T-helper 22 cell (primary cell): ENCODE data around the gene FIBCD1.
"Not testable (repeated sequence)": the region's sequence is repeated elsewhere in the genome, so short reads cannot be mapped to it uniquely, and the experiment has no call there.

ENCODE experiments used
- DNase-seq: peaks from one replicate; pipeline ENCODE4 v3.0.0-alpha.2; 2020; ENCODE audit warnings: low read depth

FIBCD1 gene

GRCh38 chr9:130973686-130974281, 34.7 kb upstream of the FIBCD1 start:
- no peak for DNase-seq

- no peak for DNase-seq
Measured at GRCh38 chr9:130972957-130973685, 34.1 kb upstream of the FIBCD1 start.

GRCh38 chr9:130972277-130972956, 33.4 kb upstream of the FIBCD1 start:
- DNase-seq = no peak

GRCh38 chr9:130971294-130971849, 32.3 kb upstream of the FIBCD1 start:
- no peak for DNase-seq

GRCh38 chr9:130970855-130971254, 31.8 kb upstream of the FIBCD1 start:
- DNase-seq = no peak

GRCh38 chr9:130970052-130970451, 31.0 kb upstream of the FIBCD1 start:
- DNase-seq = no peak

- DNase-seq = no peak
Measured at GRCh38 chr9:130965680-130966079, 26.6 kb upstream of the FIBCD1 start.

- no peak for DNase-seq
Measured at GRCh38 chr9:130963916-130964315, 24.9 kb upstream of the FIBCD1 start.

- no peak for DNase-seq
Measured at GRCh38 chr9:130963337-130963908, 24.4 kb upstream of the FIBCD1 start.

- no peak for DNase-seq
Measured at GRCh38 chr9:130962418-130963316, 23.6 kb upstream of the FIBCD1 start.

- DNase-seq = no peak
Measured at GRCh38 chr9:130961511-130962300, 22.7 kb upstream of the FIBCD1 start.

- no peak for DNase-seq
Measured at GRCh38 chr9:130960522-130961378, 21.7 kb upstream of the FIBCD1 start.

- no peak for DNase-seq
Measured at GRCh38 chr9:130959809-130960334, 20.8 kb upstream of the FIBCD1 start.

- DNase-seq = not testable (repeated sequence)
Measured at GRCh38 chr9:130958564-130958963, 19.5 kb upstream of the FIBCD1 start.

- no peak for DNase-seq
Measured at GRCh38 chr9:130957451-130958203, 18.6 kb upstream of the FIBCD1 start.

- DNase-seq = no peak
Measured at GRCh38 chr9:130956636-130957450, 17.8 kb upstream of the FIBCD1 start.

- DNase-seq = no peak
Measured at GRCh38 chr9:130955947-130956621, 17.0 kb upstream of the FIBCD1 start.
